SK-N-SH treated with all-trans-retinoic acid at 6 μM for 48 hours (cell line): ENCODE data around the gene IQSEC1.

Experiments used
- ATAC-seq: fragments of 200-7000 bp; cut with Tn5 transposase; 3 replicates; pipeline ENCODE4 v1.9.1; 2020; ENCODE audit warnings: mild to moderate bottlenecking, moderate library complexity
- ARNTL ChIP-seq: fragments of 450-650 bp; formaldehyde crosslinking; IDR thresholded peaks from 2 replicates; pipeline ENCODE4 v1.5.0; 2020; ENCODE audit warnings: low read depth, mild to moderate bottlenecking, moderate library complexity, borderline replicate concordance
- CREB5 ChIP-seq: fragments of 250-450 bp; sonication (Bioruptor Pico); IDR thresholded peaks from 2 replicates; pipeline ENCODE4 v1.5.1; 2020; ENCODE audit warnings: low read depth, mild to moderate bottlenecking, moderate library complexity
- CSDC2 ChIP-seq: fragments of 250-450 bp; sonication (Bioruptor Pico); IDR thresholded peaks from 2 replicates; pipeline ENCODE4 v1.5.0; 2020; ENCODE audit warnings: mild to moderate bottlenecking, moderate library complexity
- CSRNP3 ChIP-seq: fragments of 250-450 bp; sonication (Bioruptor Pico); IDR thresholded peaks from 2 replicates; pipeline ENCODE4 v1.5.1; 2021; ENCODE audit warnings: mild to moderate bottlenecking, moderate library complexity
- GLIS3 ChIP-seq: fragments of 250-450 bp; sonication (Bioruptor Pico); IDR thresholded peaks from 2 replicates; pipeline ENCODE4 v1.5.0; 2020; ENCODE audit warnings: mild to moderate bottlenecking, moderate library complexity
- ISL1 ChIP-seq: fragments of 250-450 bp; sonication (Bioruptor Pico); IDR thresholded peaks from 2 replicates; pipeline ENCODE4 v2.1.2; 2022; ENCODE audit warnings: mild to moderate bottlenecking, moderate library complexity
- OSR1 ChIP-seq: fragments of 250-450 bp; sonication (Bioruptor Pico); IDR thresholded peaks from 2 replicates; pipeline ENCODE4 v1.8.0; 2022; ENCODE audit warnings: moderate library complexity, mild to moderate bottlenecking, inconsistent platforms
- PATZ1 ChIP-seq: fragments of 250-450 bp; sonication (Bioruptor Pico); IDR thresholded peaks from 2 replicates; pipeline ENCODE4 v1.8.0; 2020; ENCODE audit warnings: mild to moderate bottlenecking, moderate library complexity, borderline replicate concordance
- POU6F1 ChIP-seq: fragments of 250-450 bp; sonication (Bioruptor Pico); IDR thresholded peaks from 2 replicates; pipeline ENCODE4 v1.8.0; 2021; ENCODE audit warnings: low read depth, mild to moderate bottlenecking, moderate library complexity, borderline replicate concordance
- RARB ChIP-seq: fragments of 250-450 bp; sonication (Bioruptor Pico); IDR thresholded peaks from 2 replicates; pipeline ENCODE4 v1.8.0; 2021; ENCODE audit warnings: mild to moderate bottlenecking, moderate library complexity
- SNAI2 ChIP-seq: fragments of 250-450 bp; sonication (Bioruptor Pico); IDR thresholded peaks from 2 replicates; pipeline ENCODE4 v1.5.0; 2020; ENCODE audit warnings: mild to moderate bottlenecking, moderate library complexity
- TSHZ2 ChIP-seq: fragments of 250-450 bp; sonication (Bioruptor Pico); IDR thresholded peaks from 2 replicates; pipeline ENCODE4 v1.5.0; 2020; ENCODE audit warnings: mild to moderate bottlenecking, moderate library complexity
- ZC3H10 ChIP-seq: fragments of 250-450 bp; sonication (Bioruptor Pico); IDR thresholded peaks from 2 replicates; pipeline ENCODE4 v1.5.1; 2021; ENCODE audit warnings: mild to moderate bottlenecking, moderate library complexity
- ZNF565 ChIP-seq: fragments of 450-650 bp; formaldehyde crosslinking; conservative IDR thresholded peaks from 2 replicates; pipeline ENCODE4 v1.5.0; 2020; ENCODE audit warnings: low read depth, mild to moderate bottlenecking, moderate library complexity
- ZNF70 ChIP-seq: fragments of 450-650 bp; formaldehyde crosslinking; IDR thresholded peaks from 2 replicates; pipeline ENCODE4 v1.5.0; 2020; ENCODE audit warnings: mild to moderate bottlenecking, moderate library complexity
- ZNF8 ChIP-seq: fragments of 450-650 bp; formaldehyde crosslinking; IDR thresholded peaks from 2 replicates; pipeline ENCODE4 v1.5.0; 2020; ENCODE audit warnings: mild to moderate bottlenecking, moderate library complexity

IQSEC1 gene

GRCh38 chr3:12977117-12977808, 96.0 kb downstream of the IQSEC1 start (continued):
- TF ChIP-seq PATZ1 (CRISPR knock-in tag), result no peak

- TF ChIP-seq ARNTL (CRISPR knock-in tag), result no peak
- no peak for TF ChIP-seq POU6F1 (CRISPR knock-in tag)
- no peak for ATAC-seq
Observed at GRCh38 chr3:12975748-12976522, 97.3 kb downstream of the IQSEC1 start.

- no peak for ATAC-seq
- no peak for TF ChIP-seq ZC3H10 (CRISPR knock-in tag)
- TF ChIP-seq CSRNP3, result no peak
- TF ChIP-seq ZNF565 (CRISPR knock-in tag), result no peak
- no peak for TF ChIP-seq CREB5
- TF ChIP-seq ZNF8 (CRISPR knock-in tag), result no peak
- TF ChIP-seq RARB (CRISPR knock-in tag), result no peak
- TF ChIP-seq PATZ1 (CRISPR knock-in tag), result no peak
- TF ChIP-seq TSHZ2 (CRISPR knock-in tag), result no peak
Observed at GRCh38 chr3:12974819-12975218, 98.4 kb downstream of the IQSEC1 start.

- ATAC-seq, result no peak
- TF ChIP-seq ZNF565 (CRISPR knock-in tag) (no peak), RARB (CRISPR knock-in tag) (no peak), OSR1 (CRISPR knock-in tag) (no peak), ISL1 (CRISPR knock-in tag) (no peak), ZC3H10 (CRISPR knock-in tag) (no peak), CSRNP3 (no peak), ZNF70 (CRISPR knock-in tag) (no peak), CREB5 (no peak), ZNF8 (CRISPR knock-in tag) (no peak), CSDC2 (CRISPR knock-in tag) (no peak), ARNTL (CRISPR knock-in tag) (no peak), PATZ1 (CRISPR knock-in tag) (no peak), SNAI2 (no peak), GLIS3 (no peak)
- TF ChIP-seq, all 23 proteins: peak for 0
Observed at GRCh38 chr3:12974334-12974733, 98.9 kb downstream of the IQSEC1 start.
